Measurements from ENCODE around the gene PGAP1.

DNA sequence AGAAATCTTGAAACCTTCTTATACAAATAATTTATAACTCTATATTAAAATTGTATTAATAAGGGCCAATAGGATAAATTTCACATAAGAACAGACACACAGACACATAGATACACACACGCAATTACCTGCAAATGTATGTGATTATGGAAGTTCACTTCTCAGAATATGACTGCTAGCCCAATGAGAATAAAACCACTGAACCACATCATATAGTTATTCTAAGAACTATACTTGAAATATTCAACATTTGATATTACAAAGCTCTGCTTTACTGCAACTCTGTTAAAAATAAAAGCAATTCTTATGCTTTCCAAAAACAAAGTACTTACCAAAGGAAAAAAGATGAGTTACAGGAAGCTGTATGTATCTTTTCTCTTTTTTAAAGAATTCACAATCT, 51.1 kb downstream of the PGAP1 start:
- TF ChIP-seq, protein P1, sequence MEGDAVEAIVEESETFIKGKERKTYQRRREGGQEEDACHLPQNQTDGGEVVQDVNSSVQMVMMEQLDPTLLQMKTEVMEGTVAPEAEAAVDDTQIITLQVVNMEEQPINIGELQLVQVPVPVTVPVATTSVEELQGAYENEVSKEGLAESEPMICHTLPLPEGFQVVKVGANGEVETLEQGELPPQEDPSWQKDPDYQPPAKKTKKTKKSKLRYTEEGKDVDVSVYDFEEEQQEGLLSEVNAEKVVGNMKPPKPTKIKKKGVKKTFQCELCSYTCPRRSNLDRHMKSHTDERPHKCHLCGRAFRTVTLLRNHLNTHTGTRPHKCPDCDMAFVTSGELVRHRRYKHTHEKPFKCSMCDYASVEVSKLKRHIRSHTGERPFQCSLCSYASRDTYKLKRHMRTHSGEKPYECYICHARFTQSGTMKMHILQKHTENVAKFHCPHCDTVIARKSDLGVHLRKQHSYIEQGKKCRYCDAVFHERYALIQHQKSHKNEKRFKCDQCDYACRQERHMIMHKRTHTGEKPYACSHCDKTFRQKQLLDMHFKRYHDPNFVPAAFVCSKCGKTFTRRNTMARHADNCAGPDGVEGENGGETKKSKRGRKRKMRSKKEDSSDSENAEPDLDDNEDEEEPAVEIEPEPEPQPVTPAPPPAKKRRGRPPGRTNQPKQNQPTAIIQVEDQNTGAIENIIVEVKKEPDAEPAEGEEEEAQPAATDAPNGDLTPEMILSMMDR (IDR thresholded peaks at IDR 0.05) = no peak
- TF ChIP-seq POLR2AphosphoS5 (IDR thresholded peaks at IDR 0.05; ENCODE audit: low read depth, low read length) = no peak
- no peak for TF ChIP-seq TCF7L2 (IDR thresholded peaks at IDR 0.05; ENCODE audit: low read depth, low read length)
- no peak for TF ChIP-seq SIN3A (IDR thresholded peaks at IDR 0.05; ENCODE audit: borderline replicate concordance, insufficient read depth, low read depth, low read length)
